ENCODE measurements around the gene ALDH5A1. TPM values are rescaled to one million over a fixed set of nuclear protein-coding genes. Genes with fewer than 3 reads are reported as not detected.

Gene ALDH5A1
- total and polyA plus RNA-seq, 8 donors, result 2.1 to 9.2 (median 5.9) TPM

DNA sequence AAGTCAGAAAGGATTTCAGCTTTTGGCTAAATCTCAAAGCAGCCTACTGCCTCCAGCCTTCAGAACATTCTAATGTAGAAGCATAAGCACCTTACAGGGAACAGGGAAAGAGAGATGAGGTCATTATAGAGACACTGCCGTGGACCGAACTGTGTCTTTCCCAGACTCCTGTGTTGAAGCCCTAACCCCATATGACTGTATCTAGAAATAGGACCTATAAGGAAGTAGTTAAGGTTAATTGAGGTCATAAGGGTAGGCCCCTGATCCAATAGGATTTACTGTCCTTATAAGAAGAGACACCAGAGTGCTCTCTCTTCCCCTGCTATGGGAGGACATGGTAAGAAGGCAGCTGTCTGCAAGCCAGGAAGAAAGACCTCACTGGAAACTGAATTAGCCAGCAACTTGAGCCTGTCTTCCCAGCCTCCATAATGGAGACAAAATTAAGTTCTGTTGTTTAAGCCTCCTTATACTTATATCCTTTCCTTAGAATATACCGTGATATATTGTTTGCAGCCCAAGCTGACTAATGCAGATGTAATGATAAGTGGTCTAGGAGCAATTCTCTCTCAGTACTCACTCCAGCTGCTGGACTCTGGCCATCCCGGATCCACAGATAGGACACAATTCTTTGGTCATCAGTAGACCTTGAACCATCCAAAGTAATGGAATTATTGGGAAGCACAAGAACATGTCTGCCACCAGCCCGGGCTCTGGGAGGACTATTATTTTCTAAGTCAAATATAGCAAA lies 71.4 kb downstream of the ALDH5A1 start:
- ATAC-seq (no peak), DNase-seq (no peak), FAIRE-seq (no peak)
- no peaks in the 10 kb centered on the region for H3K27me3 ChIP-seq
- no peaks in the 10 kb centered on the region for H3K4me1 ChIP-seq
- TF ChIP-seq, protein P1, sequence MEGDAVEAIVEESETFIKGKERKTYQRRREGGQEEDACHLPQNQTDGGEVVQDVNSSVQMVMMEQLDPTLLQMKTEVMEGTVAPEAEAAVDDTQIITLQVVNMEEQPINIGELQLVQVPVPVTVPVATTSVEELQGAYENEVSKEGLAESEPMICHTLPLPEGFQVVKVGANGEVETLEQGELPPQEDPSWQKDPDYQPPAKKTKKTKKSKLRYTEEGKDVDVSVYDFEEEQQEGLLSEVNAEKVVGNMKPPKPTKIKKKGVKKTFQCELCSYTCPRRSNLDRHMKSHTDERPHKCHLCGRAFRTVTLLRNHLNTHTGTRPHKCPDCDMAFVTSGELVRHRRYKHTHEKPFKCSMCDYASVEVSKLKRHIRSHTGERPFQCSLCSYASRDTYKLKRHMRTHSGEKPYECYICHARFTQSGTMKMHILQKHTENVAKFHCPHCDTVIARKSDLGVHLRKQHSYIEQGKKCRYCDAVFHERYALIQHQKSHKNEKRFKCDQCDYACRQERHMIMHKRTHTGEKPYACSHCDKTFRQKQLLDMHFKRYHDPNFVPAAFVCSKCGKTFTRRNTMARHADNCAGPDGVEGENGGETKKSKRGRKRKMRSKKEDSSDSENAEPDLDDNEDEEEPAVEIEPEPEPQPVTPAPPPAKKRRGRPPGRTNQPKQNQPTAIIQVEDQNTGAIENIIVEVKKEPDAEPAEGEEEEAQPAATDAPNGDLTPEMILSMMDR (IDR thresholded peaks at IDR 0.05), result no peak
- no peak overlapping the region for H3K27ac ChIP-seq
- H3K9me3 ChIP-seq, result no peaks in the 10 kb centered on the region
- no peaks in the 10 kb centered on the region for H3K36me3 ChIP-seq
- intact Hi-C loops (cut with DNase I), result no loop called here
- no peak overlapping the region for H3K4me3 ChIP-seq
- 89 to 93% methylated on average over 5 of the region's 5 CpGs for WGBS, 2 donors

DNA sequence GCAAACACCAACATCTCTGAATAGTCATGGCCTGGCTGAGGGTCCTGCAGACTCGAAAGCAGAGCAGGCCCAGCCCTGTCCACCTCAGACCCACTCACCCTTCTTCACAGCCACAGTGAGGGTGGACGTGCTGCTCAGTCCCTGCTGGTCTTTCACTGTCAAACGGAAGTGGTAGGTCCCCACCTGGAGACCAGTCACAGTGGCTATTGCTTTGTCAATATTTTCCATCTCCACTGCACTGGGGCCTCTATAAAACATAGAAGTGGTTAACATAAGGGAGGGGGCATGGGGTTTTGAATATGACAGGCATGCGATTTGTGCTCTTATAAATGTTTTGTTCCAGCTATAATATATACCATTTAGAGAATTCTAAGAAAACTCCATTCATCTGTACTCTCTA lies 73.9 kb downstream of the ALDH5A1 start:
- 65 to 71% methylated on average over 4 of the region's 4 CpGs for WGBS, 2 donors
- TF ChIP-seq, protein P1 (IDR thresholded peaks at IDR 0.05), result no peak
- H3K4me1 ChIP-seq, result no peaks in the 10 kb centered on the region
- H3K27me3 ChIP-seq, result no peaks in the 10 kb centered on the region
- no peaks in the 10 kb centered on the region for H3K36me3 ChIP-seq
- no peak for DNase-seq
- intact Hi-C loops (cut with DNase I), result no loop called here
- FAIRE-seq, result no peak
- H3K9me3 ChIP-seq, result no peaks in the 10 kb centered on the region
- H3K4me3 ChIP-seq, result no peak overlapping the region
- no peak for ATAC-seq
- no peak overlapping the region for H3K27ac ChIP-seq

DNA sequence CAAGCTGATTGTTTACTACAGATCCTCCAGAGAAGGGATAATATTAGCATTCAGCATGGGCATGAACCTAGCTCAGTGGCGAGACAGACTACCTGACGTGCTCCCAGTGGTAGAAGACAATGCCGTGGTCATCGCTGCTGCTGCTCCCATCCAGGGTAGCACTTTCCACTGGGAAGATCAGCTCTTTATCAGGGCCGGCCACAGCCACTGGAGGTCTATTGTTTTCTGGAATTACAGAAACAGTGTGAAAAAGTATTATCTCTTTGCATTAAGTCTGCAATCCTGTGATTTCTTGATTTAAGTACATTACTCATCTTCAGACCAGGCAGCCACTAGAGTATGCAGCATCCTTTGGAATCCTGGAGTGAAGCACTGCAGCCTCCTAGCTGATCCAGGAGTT lies 75.0 kb downstream of the ALDH5A1 start:
- no peaks in the 10 kb centered on the region for H3K36me3 ChIP-seq
- no peak overlapping the region for H3K27ac ChIP-seq
- H3K27me3 ChIP-seq, result no peaks in the 10 kb centered on the region
- no peak for FAIRE-seq
- no peaks in the 10 kb centered on the region for H3K4me1 ChIP-seq
- no peaks in the 10 kb centered on the region for H3K9me3 ChIP-seq
- ATAC-seq, result no peak
- intact Hi-C loops (cut with DNase I), result no loop called here
- H3K4me3 ChIP-seq, result no peak overlapping the region
- TF ChIP-seq, protein P1 (IDR thresholded peaks at IDR 0.05), result no peak
- 91 to 96% methylated on average over 5 of the region's 5 CpGs for WGBS, 2 donors
- DNase-seq, result no peak

DNA sequence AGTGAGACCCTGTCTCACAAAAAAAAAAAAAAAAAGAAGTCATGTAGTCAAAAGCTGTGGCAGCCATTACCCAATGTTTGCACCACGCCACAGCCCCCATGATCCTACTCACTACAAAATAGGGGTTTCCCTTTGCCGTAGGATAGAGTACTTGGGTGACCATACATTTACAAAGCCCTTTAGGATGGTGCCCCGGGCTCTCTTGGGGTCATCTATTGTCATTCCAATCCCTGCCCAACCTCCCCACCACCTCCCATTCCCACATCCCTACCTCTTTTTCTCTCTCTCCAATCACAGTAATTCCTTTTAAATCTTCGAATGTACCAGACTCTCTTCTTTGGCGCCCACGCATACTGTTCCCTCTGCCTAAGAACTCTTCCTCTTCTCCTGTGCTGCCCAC lies 76.6 kb downstream of the ALDH5A1 start:
- intact Hi-C loops (cut with DNase I), result no loop called here
- FAIRE-seq (no peak), DNase-seq (no peak), ATAC-seq (no peak)
- WGBS, 2 donors, result 91 to 93% methylated on average over 6 of the region's 6 CpGs
- H3K4me1 ChIP-seq, result no peaks in the 10 kb centered on the region
- no peaks in the 10 kb centered on the region for H3K36me3 ChIP-seq
- H3K27ac ChIP-seq, result no peak overlapping the region
- H3K4me3 ChIP-seq, result no peak overlapping the region
- H3K9me3 ChIP-seq, result no peaks in the 10 kb centered on the region
- no peaks in the 10 kb centered on the region for H3K27me3 ChIP-seq
- TF ChIP-seq, protein P1 (IDR thresholded peaks at IDR 0.05), result no peak

DNA sequence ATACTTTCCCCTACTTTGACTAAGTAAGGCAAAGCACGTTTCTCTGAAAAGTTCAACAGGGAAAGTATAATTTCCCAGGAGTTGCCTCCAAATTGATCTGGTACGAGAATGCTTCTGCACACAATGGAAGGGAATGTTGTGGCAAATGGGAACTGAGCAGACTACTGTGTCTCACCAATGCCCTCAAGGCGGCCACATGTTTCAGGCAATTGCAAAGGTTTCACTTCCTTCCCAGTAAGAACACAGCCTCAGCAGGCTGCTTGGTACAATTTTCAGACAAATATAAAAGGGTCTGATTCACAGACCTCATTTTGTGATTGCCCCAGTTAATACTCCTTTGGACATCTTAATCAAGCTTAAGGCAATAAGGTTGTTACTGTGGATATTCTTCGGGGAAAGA lies 80.0 kb downstream of the ALDH5A1 start:
- 81 to 88% methylated on average over 4 of the region's 4 CpGs for WGBS, 2 donors
- FAIRE-seq, result no peak
- H3K9me3 ChIP-seq, result no peaks in the 10 kb centered on the region
- TF ChIP-seq, protein P1 (IDR thresholded peaks at IDR 0.05), result no peak
- no peaks in the 10 kb centered on the region for H3K27me3 ChIP-seq
- intact Hi-C loops (cut with DNase I), result no loop called here
- no peaks in the 10 kb centered on the region for H3K4me1 ChIP-seq
- H3K4me3 ChIP-seq, result no peak overlapping the region
- no peaks in the 10 kb centered on the region for H3K36me3 ChIP-seq
- peak in 1 of 4 donors; percentile 53 for ATAC-seq
- no peak for DNase-seq
- H3K27ac ChIP-seq, result no peak overlapping the region

All from pancreas (tissue), 10 donors.